Calu3 (cell line): Measurements from ENCODE around the gene TSPAN9. TPM values are rescaled to one million over a fixed set of nuclear protein-coding genes. Genes with fewer than 3 reads are reported as not detected.

Experiments used
- BruUV-seq: library from RNA; stranded (reverse); fragments of 400-500 nt; replicated peaks from 2 replicates; lab custom pipeline; 2021; lab: Mats Ljungman, UMichigan
- CTCF ChIA-PET: fragments of 300-600 bp; sonication (Branson Sonifier 250); formaldehyde crosslinking; loops from one replicate; lab custom pipeline; 2022; ENCODE audit warnings: antibody characterized with exemption; lab: Charles Lee
- DNase-seq: peaks from one replicate; pipeline ENCODE4 v3.0.0; 2022
- H3K27ac Mint-ChIP-seq: one replicate; pipeline ENCODE4 v1.8.0; 2022; ENCODE audit warnings: mixed read lengths; ENCODE audit not compliant: unreplicated experiment
- H3K27me3 Mint-ChIP-seq: one replicate; pipeline ENCODE4 v1.8.0; 2022; ENCODE audit warnings: mixed read lengths; ENCODE audit not compliant: unreplicated experiment
- H3K36me3 Mint-ChIP-seq: one replicate; pipeline ENCODE4 v1.8.0; 2022; ENCODE audit warnings: mild to moderate bottlenecking, moderate library complexity, mixed read lengths; ENCODE audit not compliant: insufficient read depth, unreplicated experiment
- H3K4me1 Mint-ChIP-seq: one replicate; pipeline ENCODE4 v1.8.0; 2022; ENCODE audit warnings: mild to moderate bottlenecking, low read depth, mixed read lengths; ENCODE audit not compliant: unreplicated experiment
- H3K4me3 Mint-ChIP-seq: one replicate; pipeline ENCODE4 v1.8.0; 2022; ENCODE audit warnings: mild to moderate bottlenecking, low read depth, moderate library complexity, mixed read lengths; ENCODE audit not compliant: unreplicated experiment
- H3K9me3 Mint-ChIP-seq: one replicate; pipeline ENCODE4 v1.8.0; 2022; ENCODE audit warnings: low read depth, mixed read lengths; ENCODE audit not compliant: unreplicated experiment
- intact Hi-C: fragments of 100-400 bp; cut with micrococcal nuclease; formaldehyde crosslinking; loops from one replicate; pipeline ENCODE4 v1.10.0; 2022; ENCODE audit not compliant: unreplicated experiment
- total RNA-seq: library from RNA; stranded (reverse); gene quantifications from 2 replicates; pipeline ENCODE4 v1.2.3, GENCODE V29; 2022
- TF ChIP-seq, protein P1 (sequence below): fragments of 200-600 bp; IDR thresholded peaks from one replicate; pipeline ENCODE4 v1.8.0; 2022; ENCODE audit warnings: antibody characterized with exemption; ENCODE audit not compliant: unreplicated experiment

The TSPAN9 gene
- total RNA-seq, 1 experiment from 2014 or later: 6.0 TPM

- CTCF ChIA-PET: no interaction called here
- Mint-ChIP-seq H3K9me3 (peaks cover 2% of the 10 kb centered on the region), H3K36me3 (no peaks in the 10 kb centered on the region), H3K27me3 (no peaks in the 10 kb centered on the region), H3K27ac (no peak overlapping the region), H3K4me3 (no peak overlapping the region), H3K4me1 (no peaks in the 10 kb centered on the region)
- TF ChIP-seq, protein P1, sequence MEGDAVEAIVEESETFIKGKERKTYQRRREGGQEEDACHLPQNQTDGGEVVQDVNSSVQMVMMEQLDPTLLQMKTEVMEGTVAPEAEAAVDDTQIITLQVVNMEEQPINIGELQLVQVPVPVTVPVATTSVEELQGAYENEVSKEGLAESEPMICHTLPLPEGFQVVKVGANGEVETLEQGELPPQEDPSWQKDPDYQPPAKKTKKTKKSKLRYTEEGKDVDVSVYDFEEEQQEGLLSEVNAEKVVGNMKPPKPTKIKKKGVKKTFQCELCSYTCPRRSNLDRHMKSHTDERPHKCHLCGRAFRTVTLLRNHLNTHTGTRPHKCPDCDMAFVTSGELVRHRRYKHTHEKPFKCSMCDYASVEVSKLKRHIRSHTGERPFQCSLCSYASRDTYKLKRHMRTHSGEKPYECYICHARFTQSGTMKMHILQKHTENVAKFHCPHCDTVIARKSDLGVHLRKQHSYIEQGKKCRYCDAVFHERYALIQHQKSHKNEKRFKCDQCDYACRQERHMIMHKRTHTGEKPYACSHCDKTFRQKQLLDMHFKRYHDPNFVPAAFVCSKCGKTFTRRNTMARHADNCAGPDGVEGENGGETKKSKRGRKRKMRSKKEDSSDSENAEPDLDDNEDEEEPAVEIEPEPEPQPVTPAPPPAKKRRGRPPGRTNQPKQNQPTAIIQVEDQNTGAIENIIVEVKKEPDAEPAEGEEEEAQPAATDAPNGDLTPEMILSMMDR: no peak
- intact Hi-C loops: loop anchor here (10.0 kb wide), 1 partner anchor 59 kb away; the partner anchor contains the start of gene TSPAN9
- no TSS peak for BruUV-seq
- no peak for DNase-seq
Measured at GRCh38 chr12:3133405-3133783, 56.2 kb downstream of the TSPAN9 start.

- H3K36me3 Mint-ChIP-seq: no peaks in the 10 kb centered on the region
- intact Hi-C loops: loop anchor here (10.0 kb wide), 1 partner anchor 59 kb away; the partner anchor contains the start of gene TSPAN9
- H3K27ac Mint-ChIP-seq: no peak overlapping the region
- no peaks in the 10 kb centered on the region for H3K27me3 Mint-ChIP-seq
- H3K4me3 Mint-ChIP-seq: no peak overlapping the region
- no peak for DNase-seq
- no peaks in the 10 kb centered on the region for H3K4me1 Mint-ChIP-seq
- CTCF ChIA-PET: no interaction called here
- peaks cover 1% of the 10 kb centered on the region for H3K9me3 Mint-ChIP-seq
- BruUV-seq: no TSS peak
- TF ChIP-seq, protein P1: no peak
Measured at GRCh38 chr12:3134126-3134525, 56.9 kb downstream of the TSPAN9 start.

- H3K36me3 Mint-ChIP-seq: no peaks in the 10 kb centered on the region
- CTCF ChIA-PET: interaction anchor here (0.5 to 5.8 kb wide), 3 partner anchors 59 to 166 kb away, joined by 4 to 61 read pairs (median 5); no protein-coding TSS in a partner anchor
- H3K27me3 Mint-ChIP-seq: peaks cover 1% of the 10 kb centered on the region
- H3K9me3 Mint-ChIP-seq: no peaks in the 10 kb centered on the region
- DNase-seq: no peak
- intact Hi-C loops: loop anchor here (1.0 to 10.0 kb wide), 2 partner anchors 60 to 141 kb away; partner anchors contain the start of gene TSPAN9
- no peak overlapping the region for H3K27ac Mint-ChIP-seq
- no peaks in the 10 kb centered on the region for H3K4me1 Mint-ChIP-seq
- no peak overlapping the region for H3K4me3 Mint-ChIP-seq
- no TSS peak for BruUV-seq
- TF ChIP-seq, protein P1: no peak
Measured at GRCh38 chr12:3134526-3135135, 57.5 kb downstream of the TSPAN9 start.

GRCh38 chr12:3135522-3136461 is 58.6 kb downstream of the TSPAN9 start:
- Mint-ChIP-seq H3K36me3 (no peaks in the 10 kb centered on the region), H3K4me3 (no peak overlapping the region), H3K27ac (no peak overlapping the region), H3K9me3 (no peaks in the 10 kb centered on the region), H3K4me1 (no peaks in the 10 kb centered on the region), H3K27me3 (peaks cover 10% of the 10 kb centered on the region)
- TF ChIP-seq, protein P1: peak; percentile 75
- peak; percentile 53 for DNase-seq
- intact Hi-C loops: loop anchor here (1.0 to 10.0 kb wide), 2 partner anchors 61 to 140 kb away; partner anchors contain the start of gene TSPAN9
- BruUV-seq: no TSS peak
- CTCF ChIA-PET: interaction anchor here (0.5 to 5.8 kb wide), 3 partner anchors 61 to 164 kb away, joined by 4 to 61 read pairs (median 5); no protein-coding TSS in a partner anchor
